ENCODE results near the gene PDE5A. TPM values are rescaled to one million over a fixed set of nuclear protein-coding genes. Genes with fewer than 3 reads are reported as not detected.

The PDE5A gene
- total RNA-seq, 1 donor: 16.4 TPM

DNA sequence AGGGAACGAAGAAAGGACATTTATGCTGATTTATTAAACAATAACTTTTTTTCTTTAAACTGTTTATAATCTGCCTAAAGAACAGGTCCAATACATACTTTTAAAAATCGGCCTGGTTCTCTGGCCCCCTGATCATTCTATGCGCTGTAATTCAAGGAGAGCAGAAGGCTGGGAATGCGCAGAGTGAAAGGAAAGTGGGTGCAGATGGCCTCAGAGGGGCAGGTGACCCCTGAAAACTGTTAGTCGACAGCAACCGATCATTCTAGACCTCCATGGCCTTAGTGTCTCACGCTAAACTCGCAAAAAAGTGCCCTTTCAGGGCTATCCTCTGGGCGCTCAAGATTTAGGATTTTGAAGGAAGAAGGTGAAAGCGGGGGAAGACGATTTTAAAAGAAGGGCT lies 2.2 kb downstream of the PDE5A start:
- Histone ChIP-seq H3K4me1 (ENCODE audit: insufficient read depth, low read length) (peaks cover 30% of the 10 kb centered on the region), H3K4me3 (ENCODE audit: low read length) (no peak overlapping the region), H3K9me3 (ENCODE audit: low read depth, low read length) (no peaks in the 10 kb centered on the region), H3K27me3 (ENCODE audit: insufficient read depth, low read length) (peaks cover 68% of the 10 kb centered on the region)

DNA sequence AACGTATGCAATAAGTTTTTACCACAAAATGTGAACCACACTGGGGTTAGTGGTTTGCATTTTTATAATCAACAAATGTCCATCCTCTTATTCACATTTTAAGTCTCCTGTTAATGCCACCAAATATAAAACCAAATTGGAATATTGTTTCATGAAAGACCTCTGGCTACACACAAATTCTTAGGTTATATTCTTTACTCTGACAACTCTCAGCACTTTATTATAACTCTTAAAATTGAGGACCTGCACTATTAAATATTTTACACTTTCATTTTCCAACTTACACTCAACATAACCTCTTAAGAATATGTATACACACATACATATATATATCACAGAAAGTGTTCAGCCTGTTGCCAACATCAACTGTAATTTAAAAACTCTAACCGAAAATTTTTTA lies 2.8 kb downstream of the PDE5A start:
- Histone ChIP-seq H3K27me3 (ENCODE audit: insufficient read depth, low read length) (peaks cover 61% of the 10 kb centered on the region), H3K9me3 (ENCODE audit: low read depth, low read length) (no peaks in the 10 kb centered on the region), H3K4me3 (ENCODE audit: low read length) (no peak overlapping the region), H3K4me1 (ENCODE audit: insufficient read depth, low read length) (peaks cover 30% of the 10 kb centered on the region)

DNA sequence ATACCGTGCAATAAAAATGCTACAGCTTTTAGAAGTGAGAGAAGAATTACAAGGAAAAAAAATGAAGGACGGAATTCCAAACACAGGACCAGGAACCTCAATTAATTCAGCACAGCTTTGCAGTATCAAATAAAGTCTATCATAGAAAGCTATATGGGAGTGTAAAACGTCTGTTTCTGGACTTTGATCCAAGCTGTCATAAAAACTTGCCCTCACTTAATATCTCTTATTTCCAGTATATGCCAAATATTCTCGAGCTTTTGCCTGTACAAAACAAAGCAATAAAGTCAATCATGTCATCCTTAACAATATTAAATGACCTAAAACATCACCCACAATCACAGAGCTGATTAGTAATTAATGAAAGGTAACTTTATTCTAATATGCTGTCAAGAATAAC lies 4.2 kb downstream of the PDE5A start:
- Histone ChIP-seq H3K27me3 (ENCODE audit: insufficient read depth, low read length) (peaks cover 49% of the 10 kb centered on the region), H3K4me1 (ENCODE audit: insufficient read depth, low read length) (peaks cover 27% of the 10 kb centered on the region)

DNA sequence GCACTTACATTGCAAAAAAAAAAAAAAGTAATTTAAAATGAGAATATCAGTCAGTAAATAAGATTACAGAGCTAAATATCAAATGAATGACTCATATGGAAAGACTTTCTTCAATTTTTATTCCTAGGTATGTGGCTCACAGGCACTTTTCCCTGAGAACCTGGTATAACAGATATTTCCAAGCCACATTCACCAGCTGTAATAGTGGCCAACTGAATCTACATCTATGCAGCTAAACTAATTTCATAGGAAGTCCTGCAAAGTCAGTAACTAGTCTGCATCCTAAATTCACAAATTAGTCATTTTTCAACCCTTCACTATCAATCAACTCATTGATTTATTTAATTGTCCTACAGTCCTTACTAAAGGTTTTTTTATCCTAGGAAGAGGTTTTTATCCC lies 5.6 kb downstream of the PDE5A start:
- Histone ChIP-seq H3K27me3 (ENCODE audit: insufficient read depth, low read length) (peaks cover 44% of the 10 kb centered on the region), H3K4me3 (ENCODE audit: low read length) (no peak overlapping the region), H3K9me3 (ENCODE audit: low read depth, low read length) (no peaks in the 10 kb centered on the region), H3K4me1 (ENCODE audit: insufficient read depth, low read length) (peaks cover 16% of the 10 kb centered on the region)

More for the DNA sequence above, 4.2 kb downstream of the PDE5A start:
- no peaks in the 10 kb centered on the region for H3K9me3 ChIP-seq (ENCODE audit: low read depth, low read length)
- H3K4me3 ChIP-seq (ENCODE audit: low read length): no peak overlapping the region

DNA sequence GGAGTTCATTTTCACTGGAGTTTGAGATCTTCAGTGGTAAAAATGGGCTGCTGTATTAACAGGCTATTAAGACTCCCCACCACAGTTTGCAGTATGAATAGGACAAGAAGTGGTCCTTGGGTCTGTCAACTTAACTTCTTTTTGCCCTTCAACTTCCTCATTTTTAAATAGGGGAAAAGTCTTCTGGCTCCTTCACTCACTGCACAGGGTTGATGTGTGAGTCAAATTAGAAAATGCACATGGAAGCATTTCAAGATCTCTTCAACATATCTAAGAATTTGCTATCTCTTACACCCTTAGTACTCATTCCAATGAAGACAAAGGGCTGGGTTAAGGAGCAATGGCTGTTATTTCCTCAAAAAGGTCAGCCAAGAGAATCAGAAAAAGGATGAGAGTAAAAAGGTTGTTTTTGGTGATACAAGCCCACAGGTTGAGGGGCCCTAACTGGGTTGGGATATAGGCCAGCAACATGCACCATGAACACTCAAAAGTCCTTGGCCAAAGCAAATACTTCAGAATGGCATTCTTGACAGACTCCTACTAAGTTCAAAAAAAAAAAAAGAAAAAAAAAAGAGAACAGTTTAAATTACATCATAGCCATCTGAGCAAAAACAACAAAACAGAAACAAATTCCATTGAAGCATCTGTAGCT lies 13.4 kb downstream of the PDE5A start:
- peaks cover 17% of the 10 kb centered on the region for H3K27me3 ChIP-seq (ENCODE audit: insufficient read depth, low read length)
- H3K4me1 ChIP-seq (ENCODE audit: insufficient read depth, low read length): no peaks in the 10 kb centered on the region
- H3K4me3 ChIP-seq (ENCODE audit: low read length): no peak overlapping the region
- H3K9me3 ChIP-seq (ENCODE audit: low read depth, low read length): no peaks in the 10 kb centered on the region

DNA sequence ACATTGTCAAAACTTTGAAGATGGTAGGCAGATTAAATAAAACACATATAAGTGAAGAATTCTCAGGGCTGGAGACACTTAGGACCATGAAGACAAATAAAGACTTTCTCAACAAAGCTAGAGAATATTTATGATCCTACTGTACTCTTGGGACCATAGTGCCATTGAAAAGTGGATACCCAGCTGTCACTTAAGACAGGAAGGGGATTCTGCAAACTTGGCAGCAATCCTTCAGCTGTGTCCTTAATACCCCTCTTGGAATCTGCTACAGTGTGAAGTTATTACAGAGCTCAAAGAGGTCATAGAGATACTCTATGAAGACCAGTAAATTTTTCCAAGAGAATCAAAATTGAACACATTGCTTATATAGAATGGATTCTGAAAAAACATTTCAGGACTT lies 24.3 kb downstream of the PDE5A start:
- no peaks in the 10 kb centered on the region for H3K4me1 ChIP-seq (ENCODE audit: insufficient read depth, low read length)
- no peak overlapping the region for H3K4me3 ChIP-seq (ENCODE audit: low read length)
- no peaks in the 10 kb centered on the region for H3K27me3 ChIP-seq (ENCODE audit: insufficient read depth, low read length)
- H3K9me3 ChIP-seq (ENCODE audit: low read depth, low read length): no peaks in the 10 kb centered on the region

DNA sequence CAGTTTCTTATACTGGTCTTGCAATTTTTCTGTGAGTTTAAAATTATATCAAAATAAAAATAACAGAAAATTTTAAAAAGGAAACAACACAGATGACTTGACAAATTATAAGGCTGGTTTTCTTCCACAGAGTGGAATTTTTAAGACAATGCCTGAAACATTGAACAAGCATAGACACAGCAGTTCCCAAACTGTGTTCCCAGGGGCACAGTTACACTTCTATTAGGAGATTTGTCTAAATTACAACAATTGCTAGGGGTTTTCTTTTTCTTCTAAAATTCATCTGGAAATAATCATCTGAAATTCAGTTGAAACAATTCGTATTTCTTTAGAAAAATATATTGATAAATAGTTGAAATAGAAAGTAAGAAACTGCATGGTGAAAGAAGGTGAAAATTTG lies 26.2 kb downstream of the PDE5A start:
- Histone ChIP-seq H3K27me3 (ENCODE audit: insufficient read depth, low read length) (no peaks in the 10 kb centered on the region), H3K4me3 (ENCODE audit: low read length) (no peak overlapping the region), H3K4me1 (ENCODE audit: insufficient read depth, low read length) (no peaks in the 10 kb centered on the region), H3K9me3 (ENCODE audit: low read depth, low read length) (peaks cover 5% of the 10 kb centered on the region)

DNA sequence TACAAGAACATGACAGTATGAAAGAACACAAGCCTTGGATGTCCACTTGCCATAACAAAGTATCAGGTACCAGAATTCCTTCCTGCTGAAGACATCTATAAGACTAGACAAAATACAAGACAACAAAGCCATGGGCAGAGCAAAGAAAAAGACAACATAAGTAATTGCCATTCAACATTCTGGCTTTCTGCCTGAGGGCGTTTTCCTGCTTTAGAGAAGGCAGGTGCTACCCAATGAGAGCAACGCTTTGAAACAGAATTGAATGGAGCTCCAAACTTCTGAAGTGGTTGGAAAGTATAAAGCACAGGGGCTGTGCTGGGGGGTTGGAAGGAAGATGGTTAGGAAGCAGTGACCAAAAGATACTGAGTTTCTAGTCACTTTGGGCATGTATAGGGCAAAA lies 30.1 kb downstream of the PDE5A start:
- Histone ChIP-seq H3K27me3 (ENCODE audit: insufficient read depth, low read length) (no peaks in the 10 kb centered on the region), H3K4me3 (ENCODE audit: low read length) (no peak overlapping the region), H3K4me1 (ENCODE audit: insufficient read depth, low read length) (no peaks in the 10 kb centered on the region), H3K9me3 (ENCODE audit: low read depth, low read length) (peaks cover 5% of the 10 kb centered on the region)

DNA sequence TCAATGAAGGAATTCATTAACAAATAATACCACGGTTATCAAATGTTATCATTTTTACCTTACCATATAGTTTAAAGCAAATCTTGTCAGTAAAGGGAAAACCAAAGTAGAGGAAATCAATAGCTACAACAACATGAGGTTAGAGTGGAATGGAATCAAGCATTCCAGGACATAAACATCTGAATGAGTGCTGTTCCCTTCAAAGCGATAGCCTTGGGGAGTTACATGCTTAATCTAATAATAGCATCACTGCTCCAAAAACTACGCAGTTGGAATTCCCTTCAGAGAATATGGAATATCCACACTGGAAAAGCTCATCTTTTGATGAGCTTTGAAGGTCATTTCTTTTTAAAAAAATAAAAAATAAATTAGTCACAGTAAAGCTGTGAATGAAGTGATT lies 31.2 kb downstream of the PDE5A start:
- peaks cover 5% of the 10 kb centered on the region for H3K9me3 ChIP-seq (ENCODE audit: low read depth, low read length)
- H3K27me3 ChIP-seq (ENCODE audit: insufficient read depth, low read length): no peaks in the 10 kb centered on the region
- H3K4me3 ChIP-seq (ENCODE audit: low read length): no peak overlapping the region
- H3K4me1 ChIP-seq (ENCODE audit: insufficient read depth, low read length): no peaks in the 10 kb centered on the region

DNA sequence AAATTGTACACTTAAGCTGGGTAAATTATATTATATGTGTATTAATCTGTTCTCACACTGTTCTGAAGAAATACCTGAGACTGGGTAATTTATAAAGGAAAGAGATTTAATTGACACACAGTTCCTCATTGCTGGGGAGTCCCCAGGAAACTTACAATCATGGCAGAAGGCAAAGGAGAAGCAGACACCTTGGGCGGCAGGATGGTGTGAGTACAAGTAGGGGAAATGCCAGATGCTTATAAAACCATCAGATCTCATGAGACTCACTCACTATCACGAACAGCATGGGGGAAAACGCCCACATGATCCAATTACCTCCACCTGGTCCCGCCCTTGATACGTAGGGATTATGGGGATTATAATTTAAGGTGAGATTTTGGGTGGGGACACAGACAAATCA lies 34.9 kb downstream of the PDE5A start:
- no peaks in the 10 kb centered on the region for H3K27me3 ChIP-seq (ENCODE audit: insufficient read depth, low read length)
- H3K4me1 ChIP-seq (ENCODE audit: insufficient read depth, low read length): no peaks in the 10 kb centered on the region
- no peak overlapping the region for H3K4me3 ChIP-seq (ENCODE audit: low read length)
- peaks cover under 1% of the 10 kb centered on the region for H3K9me3 ChIP-seq (ENCODE audit: low read depth, low read length)

DNA sequence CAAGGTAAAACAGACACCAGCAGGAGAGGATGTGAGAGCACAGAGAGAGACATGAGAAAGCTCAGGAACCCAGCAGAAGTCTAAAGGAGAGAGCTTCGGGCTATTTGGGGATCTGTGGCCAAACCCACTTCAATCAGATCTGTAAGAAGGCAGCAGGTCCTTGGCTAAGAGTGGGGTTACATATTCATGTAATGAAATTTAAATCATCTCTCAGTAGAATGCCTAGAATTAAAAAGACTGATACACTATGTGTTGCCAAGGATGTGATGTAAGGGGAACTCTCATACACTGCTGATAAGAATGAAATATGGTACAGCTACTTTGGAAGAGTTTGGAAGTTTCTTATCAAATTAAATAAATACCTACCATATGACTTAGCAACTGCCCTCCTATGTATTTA lies 35.8 kb downstream of the PDE5A start:
- Histone ChIP-seq H3K27me3 (ENCODE audit: insufficient read depth, low read length) (no peaks in the 10 kb centered on the region), H3K9me3 (ENCODE audit: low read depth, low read length) (no peaks in the 10 kb centered on the region), H3K4me3 (ENCODE audit: low read length) (no peak overlapping the region), H3K4me1 (ENCODE audit: insufficient read depth, low read length) (no peaks in the 10 kb centered on the region)

DNA sequence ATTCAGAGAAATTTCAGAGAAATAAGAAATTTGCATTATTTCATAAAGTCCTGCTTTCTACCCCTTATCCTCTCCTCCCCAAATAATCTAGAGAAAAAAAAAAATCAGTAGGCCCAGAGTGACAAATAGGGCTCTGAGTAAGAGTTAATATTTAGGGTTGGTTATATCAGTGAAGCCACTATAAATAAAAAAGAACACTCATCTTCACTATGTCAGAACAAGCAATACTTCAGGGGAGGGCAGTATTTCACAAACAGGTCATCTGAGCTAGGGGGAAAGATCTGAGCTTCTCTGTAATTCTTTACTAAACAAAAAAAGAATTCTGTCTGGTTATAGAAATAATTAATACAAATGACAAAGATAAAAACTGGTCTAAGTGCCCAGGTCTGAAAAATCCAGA lies 39.4 kb downstream of the PDE5A start:
- H3K9me3 ChIP-seq (ENCODE audit: low read depth, low read length): no peaks in the 10 kb centered on the region
- H3K27me3 ChIP-seq (ENCODE audit: insufficient read depth, low read length): no peaks in the 10 kb centered on the region
- H3K4me1 ChIP-seq (ENCODE audit: insufficient read depth, low read length): no peaks in the 10 kb centered on the region
- H3K4me3 ChIP-seq (ENCODE audit: low read length): no peak overlapping the region

DNA sequence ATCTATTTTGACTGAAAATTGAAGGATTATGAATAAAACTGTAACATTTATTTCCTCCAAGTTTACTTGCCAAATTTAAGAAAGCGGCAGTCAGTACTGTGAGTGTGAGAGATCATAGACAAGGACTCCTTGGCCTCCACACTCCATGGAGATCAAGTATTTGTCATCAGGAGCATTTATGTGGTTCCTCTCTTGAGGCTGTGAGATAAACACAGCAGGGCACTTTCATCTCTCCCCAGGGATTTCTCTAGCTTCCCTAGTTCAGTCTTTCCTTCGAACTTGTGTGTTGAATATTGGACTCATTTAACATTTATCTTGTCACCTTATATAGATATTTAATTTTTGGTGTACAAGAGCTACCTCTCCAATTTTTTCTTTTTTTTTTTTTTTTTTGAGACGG lies 40.8 kb downstream of the PDE5A start:
- no peak overlapping the region for H3K4me3 ChIP-seq (ENCODE audit: low read length)
- H3K9me3 ChIP-seq (ENCODE audit: low read depth, low read length): no peaks in the 10 kb centered on the region
- H3K27me3 ChIP-seq (ENCODE audit: insufficient read depth, low read length): no peaks in the 10 kb centered on the region
- no peaks in the 10 kb centered on the region for H3K4me1 ChIP-seq (ENCODE audit: insufficient read depth, low read length)

DNA sequence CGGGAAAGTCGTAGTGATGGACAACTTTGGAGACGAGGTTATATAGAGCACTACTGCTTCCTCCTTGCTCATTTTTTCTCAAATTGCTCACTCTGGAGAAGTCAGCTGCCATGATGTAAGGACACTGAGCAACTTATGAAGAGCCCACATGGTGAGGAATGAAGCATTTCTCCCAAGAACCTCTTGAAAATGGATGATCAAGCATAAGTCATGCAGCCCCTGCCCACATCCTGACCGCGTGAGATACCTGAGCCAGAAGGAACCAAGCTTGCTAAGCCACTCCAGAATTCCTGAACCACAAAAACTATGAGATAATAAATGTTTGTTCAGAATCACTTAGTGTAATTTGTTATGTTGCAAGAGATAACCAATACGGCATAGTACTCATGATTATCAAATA lies 42.8 kb downstream of the PDE5A start:
- Histone ChIP-seq H3K4me3 (ENCODE audit: low read length) (no peak overlapping the region), H3K4me1 (ENCODE audit: insufficient read depth, low read length) (no peaks in the 10 kb centered on the region), H3K27me3 (ENCODE audit: insufficient read depth, low read length) (no peaks in the 10 kb centered on the region), H3K9me3 (ENCODE audit: low read depth, low read length) (no peaks in the 10 kb centered on the region)

DNA sequence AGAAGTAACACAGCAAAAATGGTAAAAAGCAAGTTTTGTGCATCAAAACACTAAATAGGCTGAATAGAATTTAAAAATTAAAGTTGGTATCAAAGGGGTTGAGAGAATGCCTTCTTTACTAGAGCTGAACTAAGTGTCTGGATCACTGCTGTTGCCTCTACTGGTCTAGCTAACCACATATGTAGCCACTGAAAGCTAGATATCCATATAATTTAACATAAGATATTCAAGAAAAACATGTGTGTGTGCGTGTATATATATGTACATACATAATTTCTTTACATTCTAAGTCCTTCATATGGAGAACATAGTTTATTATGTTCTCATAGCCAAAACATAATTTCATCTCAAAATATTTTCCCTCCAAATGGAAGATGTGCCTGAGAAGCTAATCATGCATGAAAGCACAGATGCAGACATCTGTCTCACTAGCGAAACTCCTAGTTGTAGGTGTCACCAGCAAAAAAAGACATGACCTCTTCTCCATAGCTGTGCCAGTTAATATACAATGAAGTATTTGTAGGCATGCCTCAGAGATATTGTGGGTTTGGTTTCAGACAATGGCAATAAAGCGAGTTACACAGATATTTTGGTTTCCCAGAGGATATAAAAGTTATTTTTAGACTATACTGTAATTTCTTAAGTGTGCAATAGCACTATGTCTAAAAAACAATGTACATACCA lies 47.3 kb downstream of the PDE5A start:
- Histone ChIP-seq H3K9me3 (ENCODE audit: low read depth, low read length) (no peaks in the 10 kb centered on the region), H3K4me1 (ENCODE audit: insufficient read depth, low read length) (no peaks in the 10 kb centered on the region), H3K27me3 (ENCODE audit: insufficient read depth, low read length) (no peaks in the 10 kb centered on the region), H3K4me3 (ENCODE audit: low read length) (no peak overlapping the region)

DNA sequence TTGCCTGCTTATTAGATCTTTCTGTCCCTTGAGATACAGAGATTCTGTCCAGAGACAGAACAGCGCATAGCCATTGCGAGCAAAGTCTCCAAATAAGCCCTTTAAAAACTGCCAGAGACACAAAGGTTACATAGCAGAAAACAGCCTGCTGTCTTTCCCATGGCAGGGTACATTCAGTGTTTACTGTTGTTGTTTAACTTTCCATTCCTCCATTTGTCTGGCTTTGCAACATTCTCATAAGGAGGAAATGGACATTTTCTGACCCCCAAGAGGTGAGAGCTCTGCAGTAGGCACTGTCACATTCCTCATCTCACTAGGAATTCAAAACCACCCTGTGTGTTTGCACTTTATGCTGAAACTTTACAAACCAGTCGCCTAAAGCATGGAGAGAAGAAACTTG lies 48.3 kb downstream of the PDE5A start:
- H3K4me3 ChIP-seq (ENCODE audit: low read length): no peak overlapping the region
- no peaks in the 10 kb centered on the region for H3K4me1 ChIP-seq (ENCODE audit: insufficient read depth, low read length)
- H3K27me3 ChIP-seq (ENCODE audit: insufficient read depth, low read length): no peaks in the 10 kb centered on the region
- H3K9me3 ChIP-seq (ENCODE audit: low read depth, low read length): no peaks in the 10 kb centered on the region

Data from mononuclear cell (primary cell).